GM10248 (cell line): Measurements from ENCODE around the gene MPP3.

ENCODE experiments used
- CTCF ChIA-PET: fragments of 300-600 bp; sonication (Branson Sonifier 250); formaldehyde crosslinking; extraction: SDS; loops from one replicate; lab custom pipeline; 2021; ENCODE audit warnings: antibody characterized with exemption; lab: Yijun Ruan, JAX
- POLR2A ChIA-PET: fragments of 350-650 bp; sonication (Branson Sonifier 250); formaldehyde crosslinking; extraction: SDS; loops from one replicate; lab custom pipeline; 2020; ENCODE audit warnings: antibody characterized with exemption; lab: Yijun Ruan, JAX
- DNase-seq: peaks from one replicate; pipeline ENCODE4 v3.0.0; 2012; ENCODE audit errors: extremely low spot score
- TF ChIP-seq, protein P1 (sequence below): IDR thresholded peaks from 2 replicates; pipeline ENCODE4 v1.5.1; 2012; ENCODE audit warnings: mild to moderate bottlenecking, low read depth; ENCODE audit errors: extremely low read depth, missing control alignments, control extremely low read depth

Gene MPP3

DNA sequence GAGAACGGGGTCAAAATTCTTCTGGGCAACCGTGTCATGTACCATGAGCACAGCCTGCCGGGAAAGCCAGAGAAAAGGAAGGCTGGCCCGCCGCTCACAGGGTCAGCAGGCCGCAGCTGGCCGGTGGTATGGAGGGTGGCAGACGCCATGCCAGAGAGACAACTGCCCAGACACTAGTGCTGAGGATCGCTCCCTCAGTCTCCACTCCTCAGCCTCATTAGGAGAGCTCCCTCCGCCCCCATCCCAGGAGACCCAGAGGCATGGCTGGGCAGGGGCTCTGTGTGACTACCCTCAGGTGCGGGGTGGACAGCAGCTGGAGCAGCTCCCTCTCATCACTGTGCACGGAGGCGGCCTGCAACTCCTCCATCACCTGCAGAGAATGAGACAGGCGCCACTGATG lies 3.2 kb downstream of the MPP3 start:
- ChIA-PET CTCF (interaction anchor here (8.1 kb wide), 1 partner anchor 16 kb away, joined by 44 read pairs; the partner anchor contains the start of gene CD300LG), POLR2A (no interaction called here)
- TF ChIP-seq, protein P1, sequence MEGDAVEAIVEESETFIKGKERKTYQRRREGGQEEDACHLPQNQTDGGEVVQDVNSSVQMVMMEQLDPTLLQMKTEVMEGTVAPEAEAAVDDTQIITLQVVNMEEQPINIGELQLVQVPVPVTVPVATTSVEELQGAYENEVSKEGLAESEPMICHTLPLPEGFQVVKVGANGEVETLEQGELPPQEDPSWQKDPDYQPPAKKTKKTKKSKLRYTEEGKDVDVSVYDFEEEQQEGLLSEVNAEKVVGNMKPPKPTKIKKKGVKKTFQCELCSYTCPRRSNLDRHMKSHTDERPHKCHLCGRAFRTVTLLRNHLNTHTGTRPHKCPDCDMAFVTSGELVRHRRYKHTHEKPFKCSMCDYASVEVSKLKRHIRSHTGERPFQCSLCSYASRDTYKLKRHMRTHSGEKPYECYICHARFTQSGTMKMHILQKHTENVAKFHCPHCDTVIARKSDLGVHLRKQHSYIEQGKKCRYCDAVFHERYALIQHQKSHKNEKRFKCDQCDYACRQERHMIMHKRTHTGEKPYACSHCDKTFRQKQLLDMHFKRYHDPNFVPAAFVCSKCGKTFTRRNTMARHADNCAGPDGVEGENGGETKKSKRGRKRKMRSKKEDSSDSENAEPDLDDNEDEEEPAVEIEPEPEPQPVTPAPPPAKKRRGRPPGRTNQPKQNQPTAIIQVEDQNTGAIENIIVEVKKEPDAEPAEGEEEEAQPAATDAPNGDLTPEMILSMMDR = no peak
- no peak for DNase-seq

- CTCF ChIA-PET = interaction anchor here (1.1 to 8.1 kb wide), 2 partner anchors 11 to 18 kb away, joined by 3 to 44 read pairs; partner anchors contain the start of gene CD300LG
- TF ChIP-seq, protein P1 = no peak
- no peak for DNase-seq
- POLR2A ChIA-PET = no interaction called here
Observed at GRCh38 chr17:43827596-43827995, 5.3 kb downstream of the MPP3 start.

DNA sequence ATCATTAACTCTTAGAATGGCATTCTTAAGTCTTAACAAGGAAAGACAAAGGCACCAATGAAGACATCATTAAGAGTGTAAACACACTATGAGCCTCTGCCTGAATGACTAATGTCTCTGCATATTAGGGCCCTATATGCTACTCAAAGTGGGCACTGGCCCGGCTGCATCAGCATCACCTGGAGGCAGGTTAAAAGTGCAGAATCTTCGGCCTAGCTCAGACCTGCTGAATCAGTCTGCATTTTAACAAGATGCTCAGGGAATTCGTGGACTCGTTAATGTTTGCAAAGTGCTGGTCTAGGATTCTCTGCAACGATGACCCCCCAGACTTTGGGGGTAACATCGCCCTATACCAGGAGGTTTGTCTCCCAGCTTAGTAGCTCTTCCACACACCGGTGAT lies 6.7 kb downstream of the MPP3 start:
- no peak for DNase-seq
- POLR2A ChIA-PET = no interaction called here
- CTCF ChIA-PET = interaction anchor here (0.6 to 8.1 kb wide), 3 partner anchors 20 to 52 kb away, joined by 3 to 44 read pairs (median 3); partner anchors contain the start of gene CD300LG
- TF ChIP-seq, protein P1 = no peak

DNA sequence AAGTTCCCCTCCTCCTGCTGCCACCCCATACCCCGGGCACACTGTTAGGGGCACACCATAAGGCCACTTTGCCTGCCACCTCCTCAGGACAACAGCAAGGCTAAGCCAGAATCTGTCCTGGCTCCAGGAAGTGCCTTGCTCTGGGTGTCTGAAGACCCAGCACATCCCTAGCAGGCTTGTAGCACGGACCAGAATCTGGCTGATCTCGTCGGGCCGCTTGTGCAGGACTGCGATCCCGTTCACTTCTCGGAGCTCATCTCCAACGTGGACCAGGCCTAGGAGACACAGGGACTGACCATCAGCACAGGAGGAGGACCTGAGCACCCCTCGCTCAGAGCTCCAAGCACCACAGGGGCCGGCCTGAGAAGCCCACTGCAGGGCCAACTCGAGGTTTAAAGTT lies 7.4 kb downstream of the MPP3 start:
- no peak for DNase-seq
- TF ChIP-seq, protein P1 = no peak
- ChIA-PET POLR2A (no interaction called here), CTCF (interaction anchor here (0.6 to 8.1 kb wide), 3 partner anchors 20 to 54 kb away, joined by 3 to 44 read pairs (median 3); partner anchors contain the start of gene CD300LG)

- TF ChIP-seq, protein P1 = no peak
Observed at GRCh38 chr17:43823350-43824084, 9.4 kb downstream of the MPP3 start.

DNA sequence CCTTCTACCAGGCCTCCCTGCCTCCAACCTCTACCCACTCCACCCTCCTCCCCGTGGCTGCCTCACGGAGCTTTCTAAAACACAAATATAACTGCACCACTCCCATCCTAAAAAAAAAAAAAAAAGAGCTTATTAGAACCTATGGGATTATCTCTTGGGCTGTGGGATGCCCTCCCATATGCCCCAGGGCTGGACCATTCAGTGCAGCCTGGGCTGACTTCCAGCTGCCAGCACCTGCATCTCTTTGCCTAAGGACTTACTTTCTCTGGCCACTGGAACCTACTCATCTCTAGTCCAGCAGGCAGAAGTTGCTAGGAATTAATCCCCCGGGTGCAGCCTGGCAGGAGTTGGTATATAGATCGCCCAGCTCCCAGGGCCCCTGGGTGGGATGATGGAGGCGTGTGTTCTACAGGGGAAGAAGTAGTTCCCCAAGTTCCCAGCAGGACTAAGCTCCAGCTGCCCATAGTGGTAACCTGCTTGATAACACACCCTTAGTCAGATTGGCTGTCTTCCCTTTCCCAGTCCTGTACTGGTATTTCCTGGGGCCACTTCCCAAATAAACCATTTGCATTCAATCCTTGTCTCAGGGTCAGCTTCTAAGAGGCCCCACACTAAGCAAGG lies 10.3 kb downstream of the MPP3 start:
- POLR2A ChIA-PET = no interaction called here
- TF ChIP-seq, protein P1 = no peak

More at GRCh38 chr17:43823350-43824084, 9.4 kb downstream of the MPP3 start:
- POLR2A ChIA-PET = no interaction called here
- CTCF ChIA-PET = interaction anchor here (1.1 to 2.7 kb wide), 2 partner anchors 22 to 120 kb away, joined by 3 to 11 read pairs; partner anchors contain the start of gene CD300LG
- no peak for DNase-seq

More for the DNA sequence above, 10.3 kb downstream of the MPP3 start:
- DNase-seq = no peak
- CTCF ChIA-PET = interaction anchor here (1.1 to 2.7 kb wide), 3 partner anchors 23 to 246 kb away, joined by 3 to 11 read pairs (median 3); partner anchors contain the start of gene CD300LG
